Activated effector memory CD4-positive, alpha-beta T cell treated with Interleukin-2 at 50 U/mL for 16 hours (primary cell): Measurements from ENCODE around the gene SMIM22.

Experiments used
- DNase-seq: peaks from one replicate; pipeline ENCODE4 v3.0.0-alpha.2; 2020

The SMIM22 gene

GRCh38 chr16:4795181-4795827 lies at the start of gene SMIM22:
Gene SMIM22 (plus strand): TSS chr16:4795369. CDS start chr16:4795735, 366 bp downstream.
- no peak for DNase-seq

- DNase-seq = no peak
Observed at GRCh38 chr16:4746215-4746614, 49.0 kb upstream of the SMIM22 start.

DNA sequence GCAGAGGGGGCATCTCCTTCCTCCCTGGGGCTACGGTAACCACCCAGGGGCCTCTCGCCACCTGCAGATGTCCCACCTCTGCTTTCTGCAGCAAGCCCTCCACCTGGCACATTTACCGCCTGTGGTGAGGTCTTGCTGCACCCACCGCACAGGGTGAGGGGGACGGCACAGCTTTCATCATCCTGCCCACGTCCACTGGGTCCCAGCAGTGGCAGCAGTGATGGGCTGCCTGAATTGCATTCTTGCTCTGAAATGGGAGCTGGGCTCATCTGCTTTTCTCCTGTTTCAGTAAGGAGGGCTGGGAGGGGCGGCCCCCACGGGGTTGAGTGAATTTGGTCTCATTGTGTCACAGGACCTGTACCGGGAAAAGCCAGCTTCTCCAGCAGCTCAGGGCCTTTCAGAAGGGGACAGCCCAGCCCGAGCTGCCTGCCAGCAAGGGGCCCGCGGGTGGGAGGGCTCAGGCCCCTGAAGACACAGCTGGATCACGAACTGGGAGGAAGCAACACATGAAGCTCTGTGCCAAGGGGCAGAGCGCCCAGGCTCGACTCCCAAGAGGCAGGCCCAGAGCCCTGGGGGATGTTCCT lies 48.1 kb upstream of the SMIM22 start:
- DNase-seq = no peak

- no peak for DNase-seq
Observed at GRCh38 chr16:4747906-4748681, 47.1 kb upstream of the SMIM22 start.

- DNase-seq = no peak
Observed at GRCh38 chr16:4748682-4749411, 46.3 kb upstream of the SMIM22 start.

GRCh38 chr16:4749700-4750257 lies 45.4 kb upstream of the SMIM22 start:
- DNase-seq = no peak

DNA sequence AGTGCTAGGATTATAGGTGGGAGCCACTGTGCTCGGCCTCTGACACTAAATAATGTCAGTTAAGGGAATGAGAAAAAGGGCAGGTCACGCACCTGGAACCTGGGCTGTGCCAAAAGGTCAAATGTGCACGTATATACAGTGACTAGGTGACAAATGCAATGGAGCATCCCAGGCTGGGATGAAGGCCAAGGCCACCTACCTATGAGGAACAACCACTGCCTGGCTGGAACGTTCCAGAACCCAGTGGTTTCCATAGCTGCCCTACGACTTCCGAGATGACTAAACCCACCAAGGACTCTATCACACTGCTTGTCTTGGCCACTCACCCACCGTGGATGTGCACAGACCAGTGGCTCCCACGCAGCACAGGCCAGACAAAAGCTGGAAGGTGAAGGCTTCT lies 44.3 kb upstream of the SMIM22 start:
- no peak for DNase-seq

- DNase-seq = no peak
Observed at GRCh38 chr16:4752351-4753100, 42.6 kb upstream of the SMIM22 start.

DNA sequence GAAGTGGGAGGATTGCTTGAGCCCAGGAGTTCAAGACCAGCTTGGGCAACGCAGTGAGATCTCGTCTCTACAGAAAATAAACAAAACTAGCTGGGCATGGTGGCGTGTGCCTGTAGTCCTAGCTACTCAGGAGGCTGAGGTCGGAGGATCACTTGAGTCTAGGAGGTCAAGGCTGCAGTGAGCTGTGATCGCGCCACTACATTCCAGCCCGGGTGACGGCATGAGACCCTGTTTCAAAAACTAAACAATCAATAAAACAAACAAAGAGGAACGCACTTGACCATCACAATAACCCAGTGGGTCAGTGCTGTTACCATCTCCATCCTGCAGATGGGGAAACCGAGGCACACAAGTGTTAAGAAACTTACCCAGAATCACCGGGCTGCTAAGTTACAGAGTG lies 41.9 kb upstream of the SMIM22 start:
- no peak for DNase-seq

DNA sequence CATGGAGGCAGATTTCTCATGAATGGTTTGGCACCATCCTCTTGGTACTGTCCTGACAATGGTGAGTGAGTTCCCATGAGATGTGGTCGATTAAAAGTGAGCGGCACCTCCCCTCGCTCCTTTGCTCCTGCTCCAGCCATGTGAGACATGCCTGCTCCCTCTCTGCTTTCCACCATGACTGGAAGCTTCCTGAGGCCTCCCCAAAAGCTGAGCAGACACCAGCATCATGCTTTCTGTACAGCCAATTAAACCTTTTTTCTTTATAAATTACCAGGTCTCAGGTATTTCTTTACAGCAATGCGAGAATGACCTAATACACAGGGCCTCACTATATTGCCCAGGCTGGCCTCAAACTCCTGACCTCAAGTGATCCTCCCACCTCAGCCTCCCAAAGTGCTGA lies 40.3 kb upstream of the SMIM22 start:
- no peak for DNase-seq

- no peak for DNase-seq
Observed at GRCh38 chr16:4755687-4756086, 39.5 kb upstream of the SMIM22 start.

GRCh38 chr16:4760221-4760910 lies 34.8 kb upstream of the SMIM22 start:
- DNase-seq = no peak

- no peak for DNase-seq
Observed at GRCh38 chr16:4762205-4762604, 33.0 kb upstream of the SMIM22 start.

DNA sequence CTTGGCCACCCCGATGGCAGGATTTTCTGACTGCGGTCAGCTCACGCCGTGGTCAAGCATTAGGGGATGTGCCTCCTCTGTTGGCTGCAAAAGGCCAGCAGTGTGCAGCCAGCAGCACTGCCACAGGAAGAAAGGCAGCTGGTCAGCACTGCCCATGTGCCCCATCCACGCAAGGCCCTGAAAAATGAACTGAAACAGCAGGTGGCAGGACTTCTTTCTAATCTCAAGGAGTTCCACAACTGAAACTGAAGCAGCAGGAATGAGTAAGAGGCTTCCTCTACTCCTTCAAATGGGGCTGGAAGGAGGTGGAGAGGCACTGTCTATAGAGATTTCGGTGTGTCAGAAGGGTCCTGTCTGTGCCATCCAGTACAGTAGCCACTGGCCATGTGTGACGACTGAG lies 31.4 kb upstream of the SMIM22 start:
- no peak for DNase-seq

DNA sequence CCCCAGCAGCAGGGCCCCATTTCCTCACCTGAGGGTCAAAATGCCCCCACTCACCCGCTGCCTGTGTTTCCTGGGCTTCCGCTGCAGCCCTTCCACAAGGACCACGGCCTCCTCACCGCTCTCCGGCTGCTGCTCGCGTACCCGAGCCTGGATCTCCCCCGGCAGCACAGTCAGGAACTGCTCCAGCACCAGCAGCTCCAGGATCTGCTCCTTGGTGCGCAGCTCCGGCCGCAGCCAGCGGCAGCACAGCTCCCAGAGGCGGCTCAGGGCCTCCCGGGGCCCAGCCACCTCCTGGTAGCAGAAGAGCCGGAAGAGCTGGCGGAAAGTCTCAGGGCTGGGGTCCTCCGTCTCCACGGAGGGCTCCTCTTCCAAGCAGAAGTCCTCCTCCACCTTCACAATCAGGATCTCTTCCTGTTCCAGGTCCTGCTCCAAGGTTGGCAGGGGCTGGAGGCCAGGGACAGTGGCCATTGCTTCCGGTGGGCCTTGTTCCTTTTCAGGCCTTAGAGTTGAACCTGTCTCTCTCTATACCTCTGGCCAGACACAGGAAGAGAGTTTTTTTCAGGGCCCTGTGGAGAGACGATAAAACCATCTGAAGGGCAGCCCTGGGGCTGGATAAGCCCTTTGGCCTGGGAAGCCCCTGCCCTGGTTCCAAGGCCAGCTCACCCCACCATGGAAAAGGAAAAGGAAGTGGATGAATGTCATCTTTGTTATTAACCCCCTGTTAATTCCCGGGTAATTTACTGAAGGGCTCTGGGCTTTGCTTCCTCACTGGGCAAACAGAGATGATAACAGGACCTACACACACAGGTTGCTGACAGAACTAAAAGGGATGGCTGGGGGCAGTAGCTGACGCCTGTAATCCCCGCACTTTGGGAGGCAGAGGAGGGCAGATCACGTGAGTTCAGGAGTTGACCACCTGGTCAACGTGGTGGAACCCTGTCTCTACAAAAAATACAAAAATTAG lies 29.4 kb upstream of the SMIM22 start:
- DNase-seq = no peak

- peak; percentile 95 for DNase-seq
Observed at GRCh38 chr16:4766875-4767628, 28.1 kb upstream of the SMIM22 start, which contains the start of gene ZNF500. Gene ZNF500 (minus strand): TSS chr16:4767162. CDS start chr16:4765978, 1,184 bp downstream.

GRCh38 chr16:4767872-4768548 lies 27.2 kb upstream of the SMIM22 start:
- no peak for DNase-seq

GRCh38 chr16:4768549-4769305 lies 26.4 kb upstream of the SMIM22 start:
- peak; percentile 82 for DNase-seq
